Activated T-cell treated with anti-CD3 and anti-CD28 coated beads for 24 hours (primary cell): ENCODE results near the gene IPP.
"Not testable (repeated sequence)": the region's sequence is repeated elsewhere in the genome, so short reads cannot be mapped to it uniquely, and the experiment has no call there.

ENCODE experiments used
- DNase-seq: peaks from one replicate; pipeline ENCODE4 v3.0.0-alpha.2; 2020; ENCODE audit warnings: low read depth

IPP gene

GRCh38 chr1:45750298-45751038 lies at the start of gene IPP:
IPP (minus strand) TSS chr1:45750653; CDS start chr1:45746411, 4,242 bp downstream.
- peak; percentile 92 for DNase-seq

- no peak for DNase-seq
Observed at GRCh38 chr1:45796946-45797345, 46.5 kb upstream of the IPP start.

- no peak for DNase-seq
Observed at GRCh38 chr1:45796381-45796780, 45.9 kb upstream of the IPP start.

GRCh38 chr1:45793942-45794604 lies 43.6 kb upstream of the IPP start:
- DNase-seq: no peak

GRCh38 chr1:45792744-45793143 lies 42.3 kb upstream of the IPP start:
- no peak for DNase-seq

- DNase-seq: no peak
Observed at GRCh38 chr1:45789601-45790000, 39.1 kb upstream of the IPP start.

GRCh38 chr1:45787905-45788304 lies 37.5 kb upstream of the IPP start:
- no peak for DNase-seq

GRCh38 chr1:45785583-45785982 lies 35.1 kb upstream of the IPP start:
- DNase-seq: peak; percentile 17

- DNase-seq: no peak
Observed at GRCh38 chr1:45775794-45776193, 25.3 kb upstream of the IPP start.

- no peak for DNase-seq
Observed at GRCh38 chr1:45772971-45773370, 22.5 kb upstream of the IPP start.

- no peak for DNase-seq
Observed at GRCh38 chr1:45769261-45769932, 18.9 kb upstream of the IPP start.

GRCh38 chr1:45767035-45767434 lies 16.6 kb upstream of the IPP start:
- no peak for DNase-seq

- no peak for DNase-seq
Observed at GRCh38 chr1:45765999-45766792, 15.7 kb upstream of the IPP start.

- DNase-seq: no peak
Observed at GRCh38 chr1:45762291-45762690, 11.8 kb upstream of the IPP start.

- DNase-seq: no peak
Observed at GRCh38 chr1:45755697-45756096, 5.2 kb upstream of the IPP start.

- no peak for DNase-seq
Observed at GRCh38 chr1:45753248-45754037, 3.0 kb upstream of the IPP start.

GRCh38 chr1:45752441-45753052 lies 2.1 kb upstream of the IPP start:
- DNase-seq: no peak

- no peak for DNase-seq
Observed at GRCh38 chr1:45752014-45752413, 1.6 kb upstream of the IPP start.

- not testable (repeated sequence) for DNase-seq
Observed at GRCh38 chr1:45751039-45751838, 786 bp upstream of the IPP start.

GRCh38 chr1:45746922-45747321 lies 3.5 kb downstream of the IPP start:
- no peak for DNase-seq
